ENCODE results near the gene LRRC28.

LRRC28 gene

GRCh38 chr15:99250001-99250400 lies 1.3 kb upstream of the LRRC28 start:
- no peak for DNase-seq (ENCODE audit: low read depth)

DNA sequence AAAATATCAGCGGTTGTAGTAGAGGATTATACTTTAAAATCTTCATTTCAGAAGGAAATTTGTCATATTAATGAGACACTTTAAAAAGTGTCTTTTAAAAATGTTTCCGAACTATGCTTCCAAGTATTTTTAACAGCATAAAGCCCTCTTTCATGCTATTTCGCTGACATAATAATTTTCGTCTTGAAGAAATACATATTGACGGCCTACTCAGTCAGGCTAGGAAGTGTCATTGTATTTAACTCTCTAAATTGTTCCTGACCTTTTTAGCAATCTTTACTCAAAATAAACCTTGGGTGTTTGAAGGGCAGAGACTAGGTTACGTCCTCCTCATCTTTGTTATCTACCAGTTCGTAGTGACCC lies 806 bp upstream of the LRRC28 start:
- no peak for DNase-seq (ENCODE audit: low read depth)

- DNase-seq (ENCODE audit: low read depth), result no peak
Measured at GRCh38 chr15:99252326-99252725, 1.0 kb downstream of the LRRC28 start.

GRCh38 chr15:99253381-99254090 lies 2.3 kb downstream of the LRRC28 start:
- DNase-seq (ENCODE audit: low read depth), result no peak

DNA sequence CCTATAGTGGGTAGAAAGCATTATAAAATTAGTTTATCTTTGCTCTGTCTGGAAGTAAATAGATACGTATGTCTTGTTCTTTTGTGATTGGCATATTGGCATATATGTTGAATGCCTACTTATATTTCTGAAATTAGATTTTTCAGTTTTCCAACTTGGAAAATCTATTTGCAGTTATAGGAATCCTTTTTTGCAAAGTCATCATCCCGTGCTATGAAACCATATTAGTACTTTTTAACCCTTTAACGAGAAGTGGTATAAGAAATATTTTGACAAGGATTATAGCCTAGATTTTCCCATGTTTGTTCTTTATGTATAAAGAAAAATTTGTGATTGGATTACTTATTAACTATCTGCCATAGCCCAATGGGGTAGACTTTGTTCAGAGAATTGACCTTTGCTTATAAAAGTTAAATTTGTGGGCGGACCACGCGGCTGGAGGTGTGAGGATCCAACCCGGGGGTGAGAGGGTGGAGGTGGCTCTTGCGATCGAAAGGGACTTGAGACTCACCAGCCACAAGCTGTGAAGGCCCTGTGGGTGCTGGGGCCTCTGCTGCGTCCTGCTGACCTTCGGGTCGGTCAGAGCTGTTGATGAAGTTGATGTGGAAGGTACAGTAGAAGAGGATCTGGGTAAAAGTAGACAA lies 5.9 kb downstream of the LRRC28 start:
- no peak for DNase-seq (ENCODE audit: low read depth)

- DNase-seq (ENCODE audit: low read depth), result no peak
Measured at GRCh38 chr15:99264125-99264524, 12.8 kb downstream of the LRRC28 start.

- no peak for DNase-seq (ENCODE audit: low read depth)
Measured at GRCh38 chr15:99265541-99266070, 14.3 kb downstream of the LRRC28 start.

GRCh38 chr15:99267957-99268356 lies 16.7 kb downstream of the LRRC28 start:
- no peak for DNase-seq (ENCODE audit: low read depth)

GRCh38 chr15:99268431-99268830 lies 17.1 kb downstream of the LRRC28 start:
- DNase-seq (ENCODE audit: low read depth), result no peak

- DNase-seq (ENCODE audit: low read depth), result no peak
Measured at GRCh38 chr15:99273801-99274200, 22.5 kb downstream of the LRRC28 start.

GRCh38 chr15:99275061-99275460 lies 23.8 kb downstream of the LRRC28 start:
- DNase-seq (ENCODE audit: low read depth), result no peak

DNA sequence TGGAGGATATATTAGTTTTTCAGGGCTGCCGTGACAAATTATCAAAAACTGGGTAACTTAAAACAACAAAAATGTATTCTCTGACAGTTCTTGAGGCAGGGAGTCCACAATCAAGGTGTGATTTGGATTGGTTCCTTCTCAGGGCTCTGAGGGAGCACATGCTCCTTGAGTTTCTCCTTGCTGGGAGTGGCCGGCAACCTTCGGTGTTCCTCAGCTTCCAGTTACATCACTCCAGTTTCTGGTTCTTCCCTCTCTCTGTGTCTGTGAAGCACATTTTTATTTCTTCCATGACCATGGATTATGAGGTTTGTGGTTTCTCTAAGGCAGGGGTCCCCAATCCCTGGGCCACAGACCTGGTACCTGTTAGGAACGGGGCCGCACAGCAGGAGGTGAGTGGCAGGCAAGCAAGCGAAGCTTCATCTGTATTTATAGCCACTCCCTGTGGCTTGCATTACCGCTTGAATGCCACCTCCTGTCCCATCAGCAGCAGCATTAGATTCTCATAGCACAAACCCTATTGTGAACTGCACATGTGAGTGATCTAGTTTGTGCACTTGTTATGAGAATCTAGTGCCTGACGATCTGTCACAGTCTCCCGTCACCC lies 24.3 kb downstream of the LRRC28 start:
- DNase-seq (ENCODE audit: low read depth), result no peak

DNA sequence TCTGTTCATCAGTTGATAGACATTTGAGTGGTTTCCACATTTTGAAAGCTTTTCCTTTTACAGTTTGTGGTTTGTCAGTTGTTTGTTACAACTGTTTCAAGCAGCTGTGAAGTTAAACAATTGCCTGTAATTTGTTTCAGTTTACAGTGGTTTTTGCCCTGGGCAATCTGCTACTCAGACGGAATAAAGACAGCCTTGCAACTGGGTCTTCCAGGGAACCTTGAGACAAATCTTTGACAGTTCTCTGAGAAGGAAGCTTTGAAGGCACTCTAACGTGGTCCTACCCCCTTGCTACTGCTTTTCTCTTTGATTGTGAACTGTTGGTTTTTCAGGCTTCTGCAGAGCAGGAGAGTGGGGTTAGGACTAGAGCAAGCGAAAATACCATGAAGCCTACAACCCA lies 28.0 kb downstream of the LRRC28 start:
- DNase-seq (ENCODE audit: low read depth), result no peak

DNA sequence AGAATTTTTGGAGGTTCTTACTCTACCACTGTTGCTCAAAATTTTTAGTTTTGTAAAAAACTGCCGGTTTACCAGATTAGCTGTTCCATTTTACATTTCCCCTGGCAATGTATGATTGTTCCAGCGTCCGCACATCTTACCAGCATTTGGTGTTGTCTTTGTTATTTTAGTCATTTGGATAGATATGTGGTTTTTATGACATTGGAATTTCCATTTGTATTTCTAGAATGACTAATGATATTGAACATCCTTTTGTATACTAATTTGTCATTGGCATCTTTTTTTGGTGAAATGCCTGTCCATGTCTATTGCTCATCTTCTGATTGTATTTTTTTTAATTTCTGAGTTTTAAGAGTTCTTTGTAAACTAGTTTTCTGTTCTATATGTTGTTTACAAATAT lies 28.5 kb downstream of the LRRC28 start:
- DNase-seq (ENCODE audit: low read depth), result no peak

DNA sequence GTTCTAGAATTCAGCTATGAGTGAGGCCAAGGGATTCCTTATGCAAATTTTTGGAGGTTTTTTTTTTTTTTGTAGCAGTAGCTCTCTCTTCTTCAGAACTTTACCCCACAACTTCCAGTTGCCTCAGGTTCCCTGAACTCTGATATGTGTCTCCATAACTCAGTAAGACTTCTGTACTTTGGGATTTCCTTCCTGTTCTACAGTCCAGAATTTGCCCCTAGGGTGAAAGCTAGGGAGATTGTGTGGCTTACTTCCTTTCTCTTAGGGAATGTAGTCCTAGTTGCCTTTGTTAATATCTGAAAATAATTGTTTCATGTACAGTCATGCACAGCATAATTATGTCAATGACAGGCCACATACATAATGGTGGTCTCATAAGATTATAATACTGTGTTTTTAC lies 30.8 kb downstream of the LRRC28 start:
- DNase-seq (ENCODE audit: low read depth), result no peak

DNA sequence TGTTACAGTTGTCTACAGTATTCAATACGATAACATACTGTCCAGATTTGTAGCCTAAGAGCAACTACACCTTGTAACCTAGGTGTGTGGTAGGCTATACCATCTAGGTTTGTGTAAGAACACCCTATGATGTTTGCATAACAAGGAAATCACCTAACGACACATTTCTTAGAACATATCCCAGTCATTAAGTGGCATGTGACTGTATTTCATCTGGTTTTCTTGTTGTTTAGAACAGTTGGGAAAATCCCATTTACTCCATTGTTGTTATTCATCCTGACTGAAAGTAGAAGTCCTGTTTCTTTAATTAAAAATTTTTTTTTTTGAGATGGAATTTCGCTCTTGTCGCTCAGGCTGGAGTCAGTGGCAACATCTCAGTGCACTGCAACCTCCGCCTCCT lies 31.3 kb downstream of the LRRC28 start:
- DNase-seq (ENCODE audit: low read depth), result no peak

GRCh38 chr15:99283717-99284116 lies 32.4 kb downstream of the LRRC28 start:
- DNase-seq (ENCODE audit: low read depth), result no peak

GRCh38 chr15:99291643-99292042 lies 40.4 kb downstream of the LRRC28 start:
- DNase-seq (ENCODE audit: low read depth), result no peak

GRCh38 chr15:99295840-99296239 lies 44.6 kb downstream of the LRRC28 start:
- DNase-seq (ENCODE audit: low read depth), result no peak

GRCh38 chr15:99296386-99296785 lies 45.1 kb downstream of the LRRC28 start:
- no peak for DNase-seq (ENCODE audit: low read depth)

GRCh38 chr15:99303907-99304306 lies 52.6 kb downstream of the LRRC28 start:
- no peak for DNase-seq (ENCODE audit: low read depth)

GRCh38 chr15:99305761-99306505 lies 54.7 kb downstream of the LRRC28 start:
- DNase-seq (ENCODE audit: low read depth), result no peak

All from activated T-helper 1 cell treated with Interleukin-2 at 50 U/mL for 16 hours (primary cell).